Nucleus accumbens (tissue), 56 donors: ENCODE measurements around the gene GSC2.

ENCODE experiments used
- DNase-seq, 56 donors: peaks; one replicate each; lab custom pipeline; 2025; lab: John Stamatoyannopoulos, UW

Gene GSC2

GRCh38 chr22:19105867-19106802 lies 44.0 kb downstream of the GSC2 start:
- peak in 1 of 56 donors; percentile 12 for DNase-seq

GRCh38 chr22:19105456-19105855 lies 44.6 kb downstream of the GSC2 start:
- no peak for DNase-seq

GRCh38 chr22:19103880-19104821 lies 45.9 kb downstream of the GSC2 start:
- no peak for DNase-seq

- DNase-seq = no peak
Observed at GRCh38 chr22:19098157-19098556, 51.9 kb downstream of the GSC2 start.

GRCh38 chr22:19097518-19097917 lies 52.6 kb downstream of the GSC2 start:
- DNase-seq = no peak
